PC-9 (cell line): ENCODE data around the gene SIT1. TPM values are rescaled to one million over a fixed set of nuclear protein-coding genes. Genes with fewer than 3 reads are reported as not detected.
A peak's percentile ranks its signal among the peaks of the same experiment; 100 is the strongest.

Experiments used
- Bru-seq: library from RNA; stranded (reverse); fragments of 400-500 nt; gene quantifications from one replicate; lab custom pipeline; 2021; lab: Mats Ljungman, UMichigan
- BruChase-seq, 2 experiments: library from RNA; stranded (reverse); fragments of 400-500 nt; gene quantifications; one replicate each; lab custom pipeline; 2021; lab: Mats Ljungman, UMichigan
- BruUV-seq: library from RNA; stranded (reverse); fragments of 400-500 nt; replicated peaks from 2 replicates; lab custom pipeline; 2021; lab: Mats Ljungman, UMichigan
- CTCF ChIA-PET: fragments of 300-600 bp; sonication (Branson Sonifier 250); formaldehyde crosslinking; loops from one replicate; lab custom pipeline; 2022; ENCODE audit warnings: antibody characterized with exemption; lab: Charles Lee
- POLR2A ChIA-PET: fragments of 300-600 bp; sonication (Branson Sonifier 250); formaldehyde crosslinking; loops from one replicate; lab custom pipeline; 2022; ENCODE audit warnings: antibody characterized with exemption; ENCODE audit not compliant: unreplicated experiment; lab: Charles Lee
- DNase-seq, 2 experiments: peaks; one replicate each; pipeline versions ENCODE4 v3.0.0 to v3.0.0-alpha.2; 2015 to 2022; ENCODE audit warnings: mixed read lengths in 1 of 2
- H2AFZ ChIP-seq: fragments of 200-600 bp; sonication (generic); 2 replicates; pipeline ENCODE4 v1.8.1; 2017; ENCODE audit warnings: antibody characterized with exemption
- H3F3A ChIP-seq: fragments of 200-600 bp; sonication (generic); 2 replicates; pipeline ENCODE4 v1.8.1; 2017; ENCODE audit warnings: antibody characterized with exemption, mild to moderate bottlenecking, low read depth; ENCODE audit not compliant: insufficient read depth
- H3K27ac ChIP-seq: fragments of 200-600 bp; sonication (generic); 2 replicates; pipeline ENCODE4 v1.6.1; 2016; ENCODE audit warnings: mixed run types
- H3K27me3 ChIP-seq: fragments of 200-600 bp; sonication (generic); 2 replicates; pipeline ENCODE4 v1.6.1; 2016; ENCODE audit warnings: low read depth, mixed run types; ENCODE audit not compliant: insufficient read depth
- H3K36me3 ChIP-seq: fragments of 200-600 bp; sonication (generic); 2 replicates; pipeline ENCODE4 v1.6.1; 2016; ENCODE audit warnings: low read depth, mixed run types
- H3K4me1 ChIP-seq: fragments of 200-600 bp; sonication (generic); replicated peaks from 2 replicates; pipeline ENCODE4 v1.6.1; 2016; ENCODE audit warnings: mixed run types; ENCODE audit not compliant: insufficient read depth
- H3K4me2 ChIP-seq: fragments of 200-600 bp; sonication (generic); 2 replicates; pipeline ENCODE4 v1.6.1; 2017; ENCODE audit warnings: mixed run types
- H3K4me3 ChIP-seq: fragments of 200-600 bp; sonication (generic); 2 replicates; pipeline ENCODE4 v1.6.1; 2016; ENCODE audit warnings: mixed run types
- H3K79me2 ChIP-seq: fragments of 200-600 bp; sonication (generic); 2 replicates; pipeline ENCODE4 v1.6.1; 2017; ENCODE audit warnings: low read depth, mixed run types
- H3K9me2 ChIP-seq: fragments of 200-600 bp; sonication (generic); 2 replicates; pipeline ENCODE4 v1.8.1; 2017; ENCODE audit warnings: mild to moderate bottlenecking; ENCODE audit not compliant: insufficient read depth
- H3K9me3 ChIP-seq: fragments of 200-600 bp; sonication (generic); 2 replicates; pipeline ENCODE4 v1.8.1; 2016; ENCODE audit warnings: low read depth; ENCODE audit not compliant: insufficient read depth
- H4K20me1 ChIP-seq: fragments of 200-600 bp; sonication (generic); 2 replicates; pipeline ENCODE4 v1.8.1; 2017; ENCODE audit not compliant: insufficient read depth
- EZH2 ChIP-seq: fragments of 200-600 bp; sonication (generic); IDR thresholded peaks from 2 replicates; pipeline ENCODE4 v1.8.0; 2017; ENCODE audit warnings: antibody characterized with exemption, low read depth
- intact Hi-C: fragments of 100-400 bp; cut with micrococcal nuclease; formaldehyde crosslinking; loops from one replicate; pipeline ENCODE4 v1.10.0; 2022; ENCODE audit not compliant: unreplicated experiment
- long read RNA-seq: library from polyadenylated mRNA; stranded (forward); transcript quantifications from one replicate; pipeline ENCODE4 v2.0.0, GENCODE V29; 2022
- total RNA-seq: library from RNA; stranded (reverse); gene quantifications from 2 replicates; pipeline ENCODE4 v1.2.3, GENCODE V29; 2021
- TF ChIP-seq, protein P1 (sequence below): fragments of 200-600 bp; sonication (generic); conservative IDR thresholded peaks from 2 replicates; pipeline ENCODE4 v1.6.1; 2017; ENCODE audit warnings: mixed run types, antibody characterized with exemption, mild to moderate bottlenecking, moderate library complexity

The SIT1 gene, protein sequence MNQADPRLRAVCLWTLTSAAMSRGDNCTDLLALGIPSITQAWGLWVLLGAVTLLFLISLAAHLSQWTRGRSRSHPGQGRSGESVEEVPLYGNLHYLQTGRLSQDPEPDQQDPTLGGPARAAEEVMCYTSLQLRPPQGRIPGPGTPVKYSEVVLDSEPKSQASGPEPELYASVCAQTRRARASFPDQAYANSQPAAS
- not detected in 2 replicates for total RNA-seq
- Bru-seq, nascent RNA, result percentile 1 among the genes with signal in this experiment
- BruChase-seq, experiment 1, labeled RNA remaining after a 2-hour chase, result not detected
- BruChase-seq, experiment 2, labeled RNA remaining after a 6-hour chase, result not detected
- long read RNA-seq, result 0 reads

DNA sequence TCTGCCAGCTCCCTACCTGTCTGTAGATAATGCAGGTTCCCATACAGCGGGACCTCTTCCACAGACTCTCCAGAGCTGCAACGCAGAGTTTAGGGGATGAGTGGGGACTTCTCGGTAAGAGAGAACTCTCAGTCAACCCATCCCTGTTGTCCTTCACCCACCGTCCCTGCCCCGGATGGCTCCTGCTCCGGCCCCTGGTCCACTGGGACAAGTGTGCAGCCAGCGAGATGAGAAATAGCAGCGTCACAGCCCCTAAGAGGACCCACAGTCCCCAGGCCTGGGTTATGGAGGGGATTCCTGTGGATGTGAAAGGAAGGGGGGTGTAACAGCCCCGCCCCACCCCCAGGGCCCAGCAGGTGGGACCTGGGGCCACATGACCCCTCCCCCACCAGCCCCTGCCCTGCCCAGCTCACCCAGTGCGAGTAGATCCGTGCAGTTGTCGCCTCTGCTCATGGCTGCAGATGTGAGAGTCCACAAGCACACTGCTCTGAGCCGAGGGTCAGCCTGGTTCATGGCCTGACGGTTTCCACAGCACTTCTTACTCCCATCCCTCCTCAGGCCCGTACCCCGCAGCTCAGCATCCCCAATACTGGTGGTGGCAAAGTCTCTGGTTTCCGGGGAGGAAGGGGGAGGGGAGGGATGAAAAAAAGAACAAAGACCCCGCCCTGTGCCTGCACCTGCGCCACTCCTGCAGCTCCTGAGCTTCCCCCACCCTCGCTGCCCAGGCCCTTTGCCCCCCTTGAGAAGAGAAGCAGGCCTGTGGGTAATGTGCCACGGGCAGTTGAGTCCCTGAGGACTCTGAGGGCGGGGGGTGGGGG, at the start of gene SIT1:
Gene SIT1, minus strand, starts transcription at position 591 of the 818 bp plus-strand sequence. Its CDS starts 78 bp downstream, at position 513.
- Histone ChIP-seq H4K20me1 (no peaks in the 10 kb centered on the region), H3K9me2 (no peaks in the 10 kb centered on the region), H3K4me3 (no peak within 1 kb of the TSS), H3K27me3 (no peaks in the 10 kb centered on the region), H3K36me3 (no peaks in the 10 kb centered on the region), H3F3A (peaks cover 13% of the 10 kb centered on the region; the same call in 1 of the 2 replicates), H3K79me2 (no peaks in the 10 kb centered on the region), H3K4me2 (0 out of 2 replicates have a peak within 1 kb of the TSS, but pooled peaks have one; percentile 43), H3K4me1 (peaks cover 21% of the 10 kb centered on the region), H3K9me3 (no peaks in the 10 kb centered on the region), H2AFZ (no peak within 1 kb of the TSS), H3K27ac (peak within 1 kb of the TSS; percentile 39; the same call in 1 of the 2 replicates)
- TF ChIP-seq EZH2, result no peak
- TF ChIP-seq, protein P1, sequence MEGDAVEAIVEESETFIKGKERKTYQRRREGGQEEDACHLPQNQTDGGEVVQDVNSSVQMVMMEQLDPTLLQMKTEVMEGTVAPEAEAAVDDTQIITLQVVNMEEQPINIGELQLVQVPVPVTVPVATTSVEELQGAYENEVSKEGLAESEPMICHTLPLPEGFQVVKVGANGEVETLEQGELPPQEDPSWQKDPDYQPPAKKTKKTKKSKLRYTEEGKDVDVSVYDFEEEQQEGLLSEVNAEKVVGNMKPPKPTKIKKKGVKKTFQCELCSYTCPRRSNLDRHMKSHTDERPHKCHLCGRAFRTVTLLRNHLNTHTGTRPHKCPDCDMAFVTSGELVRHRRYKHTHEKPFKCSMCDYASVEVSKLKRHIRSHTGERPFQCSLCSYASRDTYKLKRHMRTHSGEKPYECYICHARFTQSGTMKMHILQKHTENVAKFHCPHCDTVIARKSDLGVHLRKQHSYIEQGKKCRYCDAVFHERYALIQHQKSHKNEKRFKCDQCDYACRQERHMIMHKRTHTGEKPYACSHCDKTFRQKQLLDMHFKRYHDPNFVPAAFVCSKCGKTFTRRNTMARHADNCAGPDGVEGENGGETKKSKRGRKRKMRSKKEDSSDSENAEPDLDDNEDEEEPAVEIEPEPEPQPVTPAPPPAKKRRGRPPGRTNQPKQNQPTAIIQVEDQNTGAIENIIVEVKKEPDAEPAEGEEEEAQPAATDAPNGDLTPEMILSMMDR, result no peak
- intact Hi-C loops, result no loop called here
- ChIA-PET CTCF (no interaction called here), POLR2A (no interaction called here)
- DNase-seq, result no peak
- no TSS peak for BruUV-seq

DNA sequence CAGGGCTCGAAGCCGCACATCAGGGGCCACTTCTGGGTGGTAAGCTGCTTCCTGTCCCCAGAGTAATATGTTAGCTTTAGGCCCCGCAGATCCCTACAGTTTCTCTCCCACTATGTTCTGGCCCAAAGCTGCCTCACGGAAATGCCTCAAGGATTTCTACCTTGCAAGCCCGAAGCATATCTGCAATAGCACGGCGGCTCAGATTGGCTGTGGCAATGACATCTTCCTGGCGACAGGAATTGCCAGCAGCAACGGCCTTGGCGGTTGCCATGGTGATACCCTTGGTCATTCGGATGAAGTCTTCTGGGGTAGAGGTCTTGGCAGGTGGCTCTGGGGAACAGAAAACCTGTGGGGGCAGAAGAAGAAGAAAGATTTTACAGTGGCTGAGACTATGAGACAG, 49.3 kb upstream of the SIT1 start:
- H3K36me3 ChIP-seq, result no peaks in the 10 kb centered on the region
- ChIA-PET CTCF (no interaction called here), POLR2A (no interaction called here)
- H3K4me1 ChIP-seq, result no peaks in the 10 kb centered on the region
- intact Hi-C loops, result no loop called here
- no peaks in the 10 kb centered on the region for H3F3A ChIP-seq
- no peaks in the 10 kb centered on the region for H3K9me3 ChIP-seq
- H3K9me2 ChIP-seq, result no peaks in the 10 kb centered on the region
- no TSS peak for BruUV-seq
- H3K4me3 ChIP-seq, result no peak overlapping the region
- H3K4me2 ChIP-seq, result no peak overlapping the region
- H3K79me2 ChIP-seq, result no peaks in the 10 kb centered on the region
- no peaks in the 10 kb centered on the region for H3K27me3 ChIP-seq
- no peaks in the 10 kb centered on the region for H4K20me1 ChIP-seq
- H3K27ac ChIP-seq, result no peak overlapping the region
- TF ChIP-seq, protein P1, result no peak
- no peak for TF ChIP-seq EZH2
- DNase-seq, result no peak
- no peak overlapping the region for H2AFZ ChIP-seq

DNA sequence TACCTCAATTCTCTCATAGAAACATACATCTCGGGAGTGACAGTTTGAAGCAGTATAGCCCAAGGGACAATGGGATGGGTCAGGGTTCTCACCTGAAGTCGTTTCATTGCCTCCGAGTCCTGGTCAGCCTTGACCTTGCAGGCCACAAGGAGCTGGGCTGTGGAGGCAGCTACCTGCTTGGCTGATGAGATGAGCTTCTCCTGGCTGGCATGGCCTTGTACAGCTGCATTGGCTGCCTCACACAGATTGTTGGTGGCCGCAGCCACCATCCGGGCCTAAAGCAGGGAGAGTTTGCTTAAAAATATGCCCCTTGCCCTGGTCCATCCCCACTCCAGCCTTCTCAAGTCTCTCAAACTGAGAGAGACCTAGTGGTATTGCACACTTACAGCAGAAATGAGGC, 47.5 kb upstream of the SIT1 start:
- Histone ChIP-seq H3K27ac (no peak overlapping the region), H3K9me3 (no peaks in the 10 kb centered on the region), H3K4me1 (no peaks in the 10 kb centered on the region), H3K9me2 (no peaks in the 10 kb centered on the region), H3K36me3 (no peaks in the 10 kb centered on the region), H2AFZ (no peak overlapping the region), H3K4me3 (no peak overlapping the region), H3K79me2 (no peaks in the 10 kb centered on the region), H3K4me2 (no peak overlapping the region), H3F3A (no peaks in the 10 kb centered on the region), H4K20me1 (no peaks in the 10 kb centered on the region), H3K27me3 (no peaks in the 10 kb centered on the region)
- no TSS peak for BruUV-seq
- intact Hi-C loops, result loop anchor here (5.0 kb wide), 1 partner anchor 41 kb away; the partner anchor contains the start of genes CCDC107 and RMRP
- TF ChIP-seq, protein P1, result no peak
- TF ChIP-seq EZH2, result no peak
- ChIA-PET CTCF (no interaction called here), POLR2A (interaction anchor here (0.7 kb wide), 1 partner anchor 25 kb away, joined by 4 read pairs; the partner anchor contains the start of gene CA9)
- DNase-seq, result no peak
